ENCODE measurements around the gene CNIH4.

DNA sequence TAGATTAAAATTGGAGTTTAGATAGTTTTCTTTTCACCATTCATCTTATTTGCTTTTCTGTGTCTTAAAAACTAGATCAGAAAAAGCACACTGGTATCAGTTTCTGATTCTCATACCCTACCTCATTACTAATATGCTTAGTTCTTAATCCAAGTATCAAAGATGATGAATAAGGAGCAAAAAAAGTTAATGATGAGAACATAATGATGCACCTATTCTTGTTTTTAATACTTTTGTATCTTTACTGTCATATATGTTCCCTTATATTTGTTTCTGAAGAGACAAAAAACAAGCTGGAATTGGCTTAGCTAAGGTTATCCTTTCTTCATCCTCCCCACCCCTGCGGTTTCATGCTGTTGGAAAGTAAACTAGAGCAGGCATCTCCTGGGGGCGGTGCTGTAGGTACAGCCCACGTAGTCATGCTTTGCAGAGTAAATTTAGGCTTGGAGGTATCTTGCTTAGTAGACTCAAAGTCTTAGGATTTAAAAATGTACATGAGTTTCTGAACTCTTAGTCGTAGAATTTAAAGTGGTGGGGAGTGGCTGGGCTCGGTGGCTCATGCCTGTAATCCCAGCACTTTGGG is 16.4 kb downstream of the CNIH4 start:
- TF ChIP-seq POLR2A (IDR thresholded peaks at IDR 0.05; ENCODE audit: low read depth, low read length) (no peak), TAF1 (IDR thresholded peaks at IDR 0.05; ENCODE audit: low read depth, low read length) (no peak), POLR2AphosphoS5 (IDR thresholded peaks at IDR 0.05; ENCODE audit: low read depth, low read length) (no peak)
